ENCODE results near the gene DDC. TPM values are rescaled to one million over a fixed set of nuclear protein-coding genes. Genes with fewer than 3 reads are reported as not detected.

DDC gene
- total RNA-seq, 3 donors from 2014 or later (not counting 1 experiment from before 2014, with no cell fraction given), result not detected

GRCh38 chr7:50610521-50611277 lies 45.5 kb upstream of the DDC start:
- Histone ChIP-seq H3K4me1 (ENCODE audit: control insufficient read depth, insufficient read depth, low read length) (peaks cover 31% of the 10 kb centered on the region), H3K27ac (ENCODE audit: low read length) (peak overlapping the region; percentile 66), H3K4me3 (ENCODE audit: low read length) (no peak overlapping the region), H3K36me3 (ENCODE audit: control insufficient read depth, insufficient read depth, low read length) (no peaks in the 10 kb centered on the region), H3K9me3 (ENCODE audit: control insufficient read depth, insufficient read depth, low read length) (peaks cover 4% of the 10 kb centered on the region), H3K27me3 (ENCODE audit: control insufficient read depth, insufficient read depth, low read length) (no peaks in the 10 kb centered on the region)
- H3K9me3 Mint-ChIP-seq, result peaks cover 0 to 6% of the 10 kb centered on the region in 2 donors
- peak overlapping the region; percentile 78 for H3K4me3 Mint-ChIP-seq
- 36% methylated on average over 4 of the region's 6 CpGs for WGBS (ENCODE audit: insufficient coverage)
- TF ChIP-seq, protein P1, sequence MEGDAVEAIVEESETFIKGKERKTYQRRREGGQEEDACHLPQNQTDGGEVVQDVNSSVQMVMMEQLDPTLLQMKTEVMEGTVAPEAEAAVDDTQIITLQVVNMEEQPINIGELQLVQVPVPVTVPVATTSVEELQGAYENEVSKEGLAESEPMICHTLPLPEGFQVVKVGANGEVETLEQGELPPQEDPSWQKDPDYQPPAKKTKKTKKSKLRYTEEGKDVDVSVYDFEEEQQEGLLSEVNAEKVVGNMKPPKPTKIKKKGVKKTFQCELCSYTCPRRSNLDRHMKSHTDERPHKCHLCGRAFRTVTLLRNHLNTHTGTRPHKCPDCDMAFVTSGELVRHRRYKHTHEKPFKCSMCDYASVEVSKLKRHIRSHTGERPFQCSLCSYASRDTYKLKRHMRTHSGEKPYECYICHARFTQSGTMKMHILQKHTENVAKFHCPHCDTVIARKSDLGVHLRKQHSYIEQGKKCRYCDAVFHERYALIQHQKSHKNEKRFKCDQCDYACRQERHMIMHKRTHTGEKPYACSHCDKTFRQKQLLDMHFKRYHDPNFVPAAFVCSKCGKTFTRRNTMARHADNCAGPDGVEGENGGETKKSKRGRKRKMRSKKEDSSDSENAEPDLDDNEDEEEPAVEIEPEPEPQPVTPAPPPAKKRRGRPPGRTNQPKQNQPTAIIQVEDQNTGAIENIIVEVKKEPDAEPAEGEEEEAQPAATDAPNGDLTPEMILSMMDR (IDR thresholded peaks at IDR 0.05), result no peak
- H3K27me3 Mint-ChIP-seq (ENCODE audit: low read depth in 2 of 2), result no peaks in the 10 kb centered on the region
- peak overlapping the region; percentile 27 to 64 for H3K27ac Mint-ChIP-seq
- H3K4me1 Mint-ChIP-seq, result peaks cover 62 to 66% of the 10 kb centered on the region in 2 donors
- ATAC-seq (peak; percentile 78 to 92 (median 84)), DNase-seq (peak; percentile 47 to 72)
- intact Hi-C loops (cut with micrococcal nuclease), result no loop called here
- peaks cover 9% of the 10 kb centered on the region for H3K36me3 Mint-ChIP-seq

DNA sequence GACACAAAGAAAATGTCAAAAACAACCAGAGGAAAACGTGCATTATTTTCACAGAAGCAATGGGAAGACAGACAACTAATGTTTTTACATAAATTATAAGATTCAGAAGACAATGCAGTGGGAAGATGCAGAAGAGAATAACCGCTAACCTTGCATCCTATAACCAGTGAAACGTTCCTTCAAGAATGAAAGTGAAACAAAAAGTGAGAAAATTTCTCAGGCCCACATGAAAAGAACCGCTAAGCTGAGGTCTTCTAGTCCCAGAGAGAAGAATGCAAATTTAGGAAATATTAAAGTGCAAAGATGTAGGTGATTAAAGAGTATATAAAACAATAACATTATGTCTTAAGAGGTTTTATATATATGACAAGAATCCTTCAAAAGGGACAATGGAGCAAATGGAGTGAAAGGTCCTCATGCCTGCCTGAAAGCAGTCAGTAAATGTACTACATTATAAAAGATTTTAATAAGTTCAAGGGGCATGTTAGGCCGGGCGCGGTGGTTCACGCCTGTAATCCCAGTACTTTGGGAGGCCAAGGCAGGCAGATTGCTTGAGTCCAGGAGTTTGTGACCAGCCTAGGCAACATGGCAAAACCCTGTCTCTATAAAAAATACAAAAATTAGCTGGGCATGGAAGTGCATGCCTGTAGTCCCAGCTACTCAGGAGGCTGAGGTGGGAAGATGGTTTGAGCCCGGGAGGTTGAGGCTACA lies 43.1 kb upstream of the DDC start:
- peak overlapping the region; percentile 62 for H3K4me3 Mint-ChIP-seq
- DNase-seq (peak in 1 of 2 donors; percentile 64), ATAC-seq (peak in 2 of 3 donors; percentile 30 to 35)
- H3K4me1 Mint-ChIP-seq, result peaks cover 47 to 53% of the 10 kb centered on the region in 2 donors
- peaks cover 9% of the 10 kb centered on the region for H3K36me3 Mint-ChIP-seq
- H3K27me3 Mint-ChIP-seq (ENCODE audit: low read depth in 2 of 2), result no peaks in the 10 kb centered on the region
- H3K27ac Mint-ChIP-seq, result peak overlapping the region; percentile 66 to 85
- 65% methylated on average over 8 of the region's 9 CpGs for WGBS (ENCODE audit: insufficient coverage)
- H3K27me3 ChIP-seq (ENCODE audit: control insufficient read depth, insufficient read depth, low read length), result no peaks in the 10 kb centered on the region
- H3K36me3 ChIP-seq (ENCODE audit: control insufficient read depth, insufficient read depth, low read length), result no peaks in the 10 kb centered on the region
- intact Hi-C loops (cut with micrococcal nuclease), result no loop called here
- peak overlapping the region; percentile 4 for H3K27ac ChIP-seq (ENCODE audit: low read length)
- TF ChIP-seq, protein P1 (IDR thresholded peaks at IDR 0.05), result no peak
- H3K4me3 ChIP-seq (ENCODE audit: low read length), result no peak overlapping the region
- H3K4me1 ChIP-seq (ENCODE audit: control insufficient read depth, insufficient read depth, low read length), result peaks cover 24% of the 10 kb centered on the region
- H3K9me3 Mint-ChIP-seq, result peaks cover 0 to 6% of the 10 kb centered on the region in 2 donors
- H3K9me3 ChIP-seq (ENCODE audit: control insufficient read depth, insufficient read depth, low read length), result peaks cover 4% of the 10 kb centered on the region

DNA sequence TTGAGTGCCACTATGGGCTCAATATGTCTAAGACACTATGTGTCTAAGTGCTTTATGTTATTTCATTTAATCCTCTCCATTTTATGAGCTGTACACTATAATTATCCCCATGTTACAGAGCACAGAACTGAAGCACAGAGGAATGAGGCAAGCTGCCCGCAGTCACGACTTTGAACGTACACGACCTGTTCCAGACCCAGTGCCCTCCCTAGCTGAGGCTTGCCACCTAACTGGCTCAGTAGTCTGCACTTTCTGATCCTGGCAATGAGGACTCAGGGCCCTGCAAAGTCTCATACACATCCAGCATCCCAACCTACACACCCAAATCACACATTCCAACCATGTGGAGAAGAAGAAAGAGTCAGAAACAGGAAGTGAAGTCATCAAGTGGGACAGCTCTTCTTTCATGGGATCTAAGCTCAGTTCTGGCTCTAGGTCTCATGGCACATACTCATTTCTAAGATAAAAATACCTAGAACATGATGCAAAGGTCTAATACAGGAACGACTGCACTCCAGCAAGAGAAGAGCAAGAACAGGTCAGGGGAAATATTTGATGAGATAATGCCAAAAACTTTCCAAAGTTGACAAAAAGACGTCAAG lies 42.4 kb upstream of the DDC start:
- no peaks in the 10 kb centered on the region for H3K27me3 ChIP-seq (ENCODE audit: control insufficient read depth, insufficient read depth, low read length)
- H3K4me1 ChIP-seq (ENCODE audit: control insufficient read depth, insufficient read depth, low read length), result peaks cover 24% of the 10 kb centered on the region
- Mint-ChIP-seq H3K9me3 (peaks cover 0 to 6% of the 10 kb centered on the region in 2 donors), H3K27ac (peak overlapping the region; percentile 66 to 85), H3K4me3 (peak overlapping the region; percentile 62), H3K4me1 (peaks cover 47 to 48% of the 10 kb centered on the region in 2 donors), H3K27me3 (ENCODE audit: low read depth in 2 of 2) (no peaks in the 10 kb centered on the region), H3K36me3 (peaks cover 9% of the 10 kb centered on the region)
- H3K27ac ChIP-seq (ENCODE audit: low read length), result no peak overlapping the region
- WGBS (ENCODE audit: insufficient coverage), result 93% methylated on average over 6 of the region's 6 CpGs
- H3K9me3 ChIP-seq (ENCODE audit: control insufficient read depth, insufficient read depth, low read length), result peaks cover 4% of the 10 kb centered on the region
- no peaks in the 10 kb centered on the region for H3K36me3 ChIP-seq (ENCODE audit: control insufficient read depth, insufficient read depth, low read length)
- ATAC-seq (no peak), DNase-seq (no peak)
- H3K4me3 ChIP-seq (ENCODE audit: low read length), result no peak overlapping the region
- intact Hi-C loops (cut with micrococcal nuclease), result no loop called here
- TF ChIP-seq, protein P1 (IDR thresholded peaks at IDR 0.05), result no peak
